ENCODE data around the gene APEX2. TPM values are rescaled to one million over a fixed set of nuclear protein-coding genes. Genes with fewer than 3 reads are reported as not detected.

The APEX2 gene
- total and polyA plus RNA-seq, 2 donors (not counting 3 experiments of a cell fraction or from before 2014, with no cell fraction given), result 26.6 to 54.1 TPM

- ChIA-PET CTCF (no interaction called here), POLR2A (no interaction called here)
- no peaks in the 10 kb centered on the region for H3K9me3 ChIP-seq (replicated peaks; ENCODE audit: control insufficient read depth, insufficient read depth, low read length)
- no peaks in the 10 kb centered on the region for H3K36me3 ChIP-seq (ENCODE audit: control insufficient read depth in 2 of 2, extremely low read depth in 1 of 2, insufficient read depth in 2 of 2, low read length in 2 of 2)
- H2AFZ ChIP-seq (ENCODE audit: low read depth, low read length), result no peak overlapping the region
- H3K9ac ChIP-seq (replicated peaks; ENCODE audit: extremely low read depth, insufficient read depth, low read length), result no peak overlapping the region
- no peak for FAIRE-seq
- no peaks in the 10 kb centered on the region for H3K9me1 ChIP-seq (replicated peaks; ENCODE audit: control insufficient read depth, extremely low read depth, insufficient read depth, low read length)
- no peak overlapping the region for H3K4me2 ChIP-seq (ENCODE audit: insufficient read depth, low read length)
- no peak for DNase-seq (ENCODE audit: low read depth, low spot score)
- TF ChIP-seq MYC (IDR thresholded peaks at IDR 0.05; ENCODE audit: low read depth, low read length) (no peak), EZH2 (IDR thresholded peaks at IDR 0.05; ENCODE audit: borderline replicate concordance, low read depth, low read length, severe bottlenecking) (no peak), CTCF (IDR thresholded peaks at IDR 0.05; ENCODE audit: extremely low read depth in 1 of 2, insufficient read depth in 1 of 2, low read depth in 1 of 2, low read length in 2 of 2) (no peak), JUN (IDR thresholded peaks at IDR 0.05; ENCODE audit: borderline replicate concordance, insufficient read depth, insufficient read length, low read depth) (no peak), FOS (IDR thresholded peaks at IDR 0.05; ENCODE audit: borderline replicate concordance, insufficient read depth, low read length) (no peak), POLR2AphosphoS5 (IDR thresholded peaks at IDR 0.05; ENCODE audit: insufficient read depth, low read depth, low read length) (no peak), POLR2A (IDR thresholded peaks at IDR 0.05; ENCODE audit: low read depth, low read length) (no peak), MAX (IDR thresholded peaks at IDR 0.05; ENCODE audit: insufficient read depth, insufficient read length) (no peak), GATA2 (IDR thresholded peaks at IDR 0.05; ENCODE audit: insufficient read depth, insufficient read length, low read depth, low read length) (no peak)
- no peak overlapping the region for H3K4me3 ChIP-seq (replicated peaks in 1 of 3; ENCODE audit: insufficient read depth in 1 of 3, low read depth in 1 of 3, low read length in 3 of 3)
- H3K27ac ChIP-seq (ENCODE audit: insufficient read depth, low read depth, low read length), result no peak overlapping the region
- H3K27me3 ChIP-seq (ENCODE audit: control insufficient read depth in 2 of 2, insufficient read depth in 2 of 2, low read length in 2 of 2), result peaks cover 0 to 2% of the 10 kb centered on the region in 2 experiments
- no TSS peak for BruUV-seq (replicated peaks)
- no peaks in the 10 kb centered on the region for H4K20me1 ChIP-seq (replicated peaks; ENCODE audit: control insufficient read depth, extremely low read depth, insufficient read depth, low read length)
- no peaks in the 10 kb centered on the region for H3K79me2 ChIP-seq (ENCODE audit: control insufficient read depth, insufficient read depth, low read length)
- intact Hi-C loops (cut with micrococcal nuclease), result no loop called here
- dilution Hi-C loops (cut with MboI; ENCODE audit: extremely low pct_ligation_motif_present, low sequenced_read_pairs), result no loop called here
- H3K4me1 ChIP-seq (ENCODE audit: control insufficient read depth, extremely low read depth, insufficient read depth, low read length), result no peaks in the 10 kb centered on the region
Observed at GRCh38 chrX:55026840-55027239, 26.7 kb downstream of the APEX2 start.

All from endothelial cell of umbilical vein (primary cell).